ENCODE measurements around the gene CAMK1G.

CAMK1G gene

DNA sequence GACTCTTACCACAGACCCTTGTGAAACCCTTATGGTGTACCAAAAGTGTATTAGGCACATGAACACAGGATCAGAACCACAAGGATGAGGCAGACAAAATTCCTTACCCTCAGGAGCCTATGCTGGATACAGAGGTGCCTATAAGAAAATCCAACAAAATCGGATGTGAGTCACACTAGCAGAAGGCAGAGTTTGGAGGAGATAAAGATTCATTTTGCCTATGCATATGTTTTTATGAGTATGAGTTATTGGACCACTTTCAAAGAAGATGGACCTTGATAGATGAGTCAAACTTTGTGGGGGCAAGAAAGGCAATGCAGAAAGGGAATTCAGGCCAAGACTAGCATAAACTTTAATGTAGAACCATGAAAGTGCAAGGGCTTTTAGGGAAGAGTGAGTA is 17.0 kb downstream of the CAMK1G start:
- DNase-seq (ENCODE audit: low read depth) = no peak

- no peak for DNase-seq (ENCODE audit: low read depth)
Measured at GRCh38 chr1:209601809-209602657, 18.5 kb downstream of the CAMK1G start.

DNA sequence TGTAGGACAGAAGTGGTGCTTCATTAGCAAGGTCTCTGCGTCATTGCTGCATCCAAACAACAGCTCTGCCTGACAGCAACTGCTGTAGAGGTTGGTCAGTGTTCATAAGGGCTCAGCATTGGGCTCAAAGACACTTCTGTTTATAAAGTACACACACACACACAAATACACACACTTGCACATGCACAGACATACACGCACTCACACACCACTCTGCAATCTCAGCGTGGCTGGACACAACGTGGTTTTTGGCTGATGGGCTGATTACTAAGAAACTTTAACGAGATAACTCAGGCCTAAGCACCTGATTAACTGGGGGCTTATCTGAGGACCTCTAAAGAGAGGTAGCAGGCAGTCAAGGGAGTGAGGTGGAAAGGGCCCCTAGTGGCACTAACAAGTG is 20.4 kb downstream of the CAMK1G start:
- no peak for DNase-seq (ENCODE audit: low read depth)

- peak; percentile 17 for DNase-seq (ENCODE audit: low read depth)
Measured at GRCh38 chr1:209607102-209607794, 23.7 kb downstream of the CAMK1G start.

- no peak for DNase-seq (ENCODE audit: low read depth)
Measured at GRCh38 chr1:209607795-209608178, 24.3 kb downstream of the CAMK1G start.

DNA sequence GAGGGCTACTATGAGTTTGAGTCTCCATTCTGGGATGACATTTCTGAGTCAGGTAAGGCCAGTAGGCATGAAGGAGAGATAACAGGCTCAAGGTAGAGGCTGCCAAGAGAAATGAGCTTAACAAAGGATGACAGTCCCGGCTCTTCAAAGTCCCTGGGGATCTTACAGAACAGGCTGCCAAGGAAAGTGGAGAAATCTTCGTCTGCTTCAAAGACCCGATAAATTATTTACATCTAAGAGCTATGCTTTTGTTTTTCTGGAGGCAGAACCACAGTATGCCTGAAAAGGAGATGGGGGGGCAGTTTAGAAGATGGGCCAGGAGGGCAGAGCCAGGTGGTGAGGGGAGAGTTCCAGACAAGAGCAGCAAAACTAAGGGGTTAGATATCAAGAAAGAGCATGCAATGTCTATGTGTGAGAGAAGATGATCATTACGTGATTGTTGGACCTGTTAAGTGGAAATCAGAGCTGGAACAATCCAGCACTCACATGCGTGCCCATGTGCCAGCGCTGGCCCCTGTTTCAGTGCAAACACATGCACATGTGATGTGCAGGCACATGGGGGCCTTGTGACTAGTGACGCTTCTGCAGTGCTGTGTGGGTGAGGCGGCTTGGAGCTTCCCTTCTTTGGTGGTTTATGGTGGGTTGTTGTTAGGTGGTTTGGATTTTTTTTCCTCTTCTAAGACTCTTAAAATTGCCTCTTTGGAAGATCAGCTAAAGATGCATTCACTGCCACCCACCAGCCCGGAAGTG is 25.7 kb downstream of the CAMK1G start:
- no peak for DNase-seq (ENCODE audit: low read depth)

- no peak for DNase-seq (ENCODE audit: low read depth)
Measured at GRCh38 chr1:209609791-209610630, 26.5 kb downstream of the CAMK1G start.

GRCh38 chr1:209610631-209610905 is 27.1 kb downstream of the CAMK1G start:
- DNase-seq (ENCODE audit: low read depth) = no peak

DNA sequence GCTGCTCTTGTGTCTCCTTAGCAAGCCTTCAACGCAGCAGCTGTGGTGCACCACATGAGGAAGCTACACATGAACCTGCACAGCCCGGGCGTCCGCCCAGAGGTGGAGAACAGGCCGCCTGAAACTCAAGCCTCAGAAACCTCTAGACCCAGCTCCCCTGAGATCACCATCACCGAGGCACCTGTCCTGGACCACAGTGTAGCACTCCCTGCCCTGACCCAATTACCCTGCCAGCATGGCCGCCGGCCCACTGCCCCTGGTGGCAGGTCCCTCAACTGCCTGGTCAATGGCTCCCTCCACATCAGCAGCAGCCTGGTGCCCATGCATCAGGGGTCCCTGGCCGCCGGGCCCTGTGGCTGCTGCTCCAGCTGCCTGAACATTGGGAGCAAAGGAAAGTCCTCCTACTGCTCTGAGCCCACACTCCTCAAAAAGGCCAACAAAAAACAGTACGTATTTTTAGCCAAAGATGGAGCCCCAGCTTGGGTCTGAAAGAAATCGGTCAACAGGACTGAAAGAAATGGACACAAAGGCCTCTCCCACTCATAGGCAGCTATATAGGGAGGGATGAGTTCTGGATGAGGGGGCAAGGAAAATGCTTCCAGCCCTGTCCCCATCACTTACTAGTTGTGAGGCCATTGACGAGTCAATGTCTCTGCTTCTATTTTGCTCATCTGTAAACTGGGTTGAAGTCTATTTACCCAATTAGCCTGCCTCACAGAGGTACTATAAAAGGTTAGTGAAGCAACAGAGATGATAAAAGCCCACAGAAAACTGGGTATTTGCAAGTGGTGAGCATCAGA is 28.5 kb downstream of the CAMK1G start:
- DNase-seq (ENCODE audit: low read depth) = no peak

- DNase-seq (ENCODE audit: low read depth) = no peak
Measured at GRCh38 chr1:209612646-209613399, 29.3 kb downstream of the CAMK1G start.

DNA sequence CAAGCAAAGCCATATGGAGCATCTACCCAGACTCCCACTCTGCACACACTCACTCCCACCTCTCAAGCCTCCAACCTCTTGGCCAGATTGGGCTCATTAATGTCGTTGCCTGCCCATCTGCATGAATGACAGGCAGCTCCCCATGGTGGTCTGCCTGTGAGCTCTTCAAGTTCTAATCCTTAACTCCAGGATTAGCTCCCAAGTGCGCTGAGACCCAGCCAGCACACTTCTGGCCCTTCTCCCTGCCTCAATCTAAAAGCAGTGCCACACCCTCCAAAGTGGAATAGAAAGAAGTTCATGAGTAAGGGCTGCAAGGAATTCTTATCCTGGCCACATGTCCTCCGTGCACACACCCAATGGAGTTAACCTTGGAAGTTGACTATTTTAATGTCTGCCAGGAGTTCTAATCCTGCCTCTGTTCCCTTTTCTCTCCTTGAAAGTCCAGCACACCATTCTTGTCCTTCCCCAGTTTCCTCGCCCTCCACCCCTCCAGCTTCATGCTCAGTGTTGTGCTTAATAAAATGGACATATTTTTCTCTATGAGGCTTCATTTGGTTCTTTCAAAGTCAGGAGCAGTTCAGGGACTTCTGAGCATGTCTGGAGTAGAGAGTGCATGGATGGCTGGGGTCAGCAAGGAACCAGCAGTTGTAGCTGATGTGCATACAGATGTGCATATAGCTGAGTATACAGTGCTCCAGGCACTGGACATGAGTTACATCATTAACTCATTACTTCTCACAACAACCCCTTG is 30.1 kb downstream of the CAMK1G start:
- DNase-seq (ENCODE audit: low read depth) = no peak

DNA sequence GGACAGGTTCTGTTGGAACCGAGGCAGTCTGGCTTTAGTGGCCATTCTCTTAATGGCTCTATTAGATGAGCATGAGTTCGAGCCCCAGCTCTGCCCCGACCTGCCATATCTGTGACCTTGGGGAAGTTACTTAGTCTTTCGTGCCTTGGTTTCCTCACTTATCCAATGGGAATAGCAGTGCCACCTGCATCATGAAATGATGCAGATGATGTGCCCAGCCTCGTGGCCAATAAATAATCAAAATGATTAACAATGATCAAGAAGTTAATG is 30.6 kb downstream of the CAMK1G start:
- no peak for DNase-seq (ENCODE audit: low read depth)

DNA sequence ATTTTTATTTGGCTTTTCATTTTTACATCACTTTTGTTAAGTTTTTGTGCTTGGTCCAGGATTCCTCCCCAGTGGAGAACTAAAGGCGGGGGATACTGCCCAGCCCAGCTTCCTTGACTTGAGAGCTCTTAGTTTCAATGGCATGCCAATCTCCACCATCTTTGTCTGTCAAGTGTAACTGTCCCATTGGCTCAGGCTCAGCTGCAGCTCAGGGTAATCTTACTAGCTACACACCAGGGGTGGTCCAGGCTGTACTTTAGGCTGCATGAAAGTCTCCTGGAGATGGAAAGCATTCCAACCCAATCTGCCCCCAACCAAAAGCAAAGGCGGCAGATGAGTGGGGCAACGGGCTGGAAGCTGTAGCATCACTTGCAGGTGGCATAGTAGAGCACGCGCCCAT is 31.4 kb downstream of the CAMK1G start:
- no peak for DNase-seq (ENCODE audit: low read depth)

- no peak for DNase-seq (ENCODE audit: low read depth)
Measured at GRCh38 chr1:209616366-209617046, 33.0 kb downstream of the CAMK1G start.

- DNase-seq (ENCODE audit: low read depth) = no peak
Measured at GRCh38 chr1:209617047-209617673, 33.6 kb downstream of the CAMK1G start.

- no peak for DNase-seq (ENCODE audit: low read depth)
Measured at GRCh38 chr1:209617755-209618154, 34.2 kb downstream of the CAMK1G start.

DNA sequence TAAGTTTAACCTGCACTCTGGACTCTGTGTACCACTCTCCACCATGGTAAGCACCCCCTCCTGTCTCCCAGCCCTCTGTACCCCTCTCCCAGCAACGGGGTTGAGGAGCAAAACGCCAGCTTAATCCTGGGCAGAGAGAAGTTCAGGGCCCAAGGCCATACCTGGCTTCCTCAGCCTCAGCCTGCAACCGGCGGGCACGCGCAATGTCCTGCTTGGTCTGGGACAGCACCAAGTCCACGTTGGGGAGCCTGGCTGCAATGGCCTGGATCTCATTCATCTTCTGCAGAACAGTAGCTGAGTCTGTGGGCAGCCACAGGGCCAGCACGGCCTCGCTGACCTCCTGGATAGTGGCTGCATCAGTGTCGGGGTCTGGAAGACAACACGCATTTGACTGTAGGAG is 34.8 kb downstream of the CAMK1G start:
- no peak for DNase-seq (ENCODE audit: low read depth)

GRCh38 chr1:209618756-209619420 is 35.4 kb downstream of the CAMK1G start:
- DNase-seq (ENCODE audit: low read depth) = no peak
